HG02798 (cell line): ENCODE measurements around the gene BET1.

ENCODE experiments used
- ATAC-seq: cut with Tn5 transposase; IDR thresholded peaks from one replicate; pipeline ENCODE4 v1.9.1; 2021; ENCODE audit warnings: mild to moderate bottlenecking; ENCODE audit not compliant: unreplicated experiment, poor library complexity

BET1 gene

GRCh38 chr7:94015538-94015937 is 11.4 kb upstream of the BET1 start:
- no peak for ATAC-seq

GRCh38 chr7:94012746-94013145 is 8.6 kb upstream of the BET1 start:
- no peak for ATAC-seq

DNA sequence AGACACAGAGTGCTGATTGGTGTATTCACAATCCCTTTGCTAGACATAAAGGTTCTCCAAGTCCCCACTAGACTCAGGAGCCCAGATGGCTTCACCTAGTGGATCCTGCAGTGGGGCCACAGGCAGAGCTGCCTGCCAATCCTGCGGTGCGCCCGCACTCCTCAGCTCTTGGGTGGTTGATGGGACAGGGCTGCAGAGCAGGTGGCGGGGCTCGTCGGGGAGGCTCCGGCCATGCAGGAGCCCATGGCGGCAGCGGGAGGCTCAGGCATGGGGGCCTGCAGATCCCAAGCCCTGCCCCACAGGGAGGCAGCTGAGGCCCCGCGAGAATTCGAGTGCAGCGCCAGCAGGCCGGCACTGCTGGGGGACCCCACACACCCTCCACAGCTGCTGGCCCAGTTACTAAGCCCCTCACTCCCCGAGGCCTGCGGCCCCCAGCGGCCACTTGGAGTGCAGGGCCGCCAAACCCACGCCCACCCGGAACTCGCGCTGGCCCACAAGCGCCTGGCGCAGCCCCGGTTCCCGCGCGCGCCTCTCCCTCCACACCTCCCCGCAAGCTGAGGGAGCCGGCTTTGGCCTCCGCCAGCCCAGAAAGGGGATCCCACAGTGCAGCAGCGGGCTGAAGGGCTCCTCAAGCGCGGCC is 7.7 kb upstream of the BET1 start:
- no peak for ATAC-seq

GRCh38 chr7:94008537-94008936 is 4.4 kb upstream of the BET1 start:
- no peak for ATAC-seq

DNA sequence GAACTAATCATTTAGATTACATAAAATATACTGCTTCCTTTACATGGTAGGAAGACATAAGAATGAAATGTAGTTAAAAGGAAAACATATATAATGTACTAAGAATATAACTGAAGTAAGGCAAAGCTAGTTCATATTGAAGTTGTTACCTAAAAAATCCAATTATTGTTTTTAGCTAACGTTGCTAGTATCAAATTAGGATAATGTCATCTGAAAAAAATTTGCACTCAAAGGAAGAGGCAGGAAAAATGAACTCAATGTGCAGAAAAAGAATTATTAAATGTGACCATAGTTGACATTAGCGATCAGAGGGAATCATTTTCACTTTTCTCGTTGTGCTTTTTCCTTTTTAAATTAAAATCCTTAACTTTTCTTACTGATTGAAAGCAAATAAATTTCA is 1.6 kb upstream of the BET1 start:
- ATAC-seq = no peak

GRCh38 chr7:94003446-94004023 is 620 bp downstream of the BET1 start:
- peak; percentile 34 for ATAC-seq

- ATAC-seq = no peak
Measured at GRCh38 chr7:94001396-94001795, 2.8 kb downstream of the BET1 start.

DNA sequence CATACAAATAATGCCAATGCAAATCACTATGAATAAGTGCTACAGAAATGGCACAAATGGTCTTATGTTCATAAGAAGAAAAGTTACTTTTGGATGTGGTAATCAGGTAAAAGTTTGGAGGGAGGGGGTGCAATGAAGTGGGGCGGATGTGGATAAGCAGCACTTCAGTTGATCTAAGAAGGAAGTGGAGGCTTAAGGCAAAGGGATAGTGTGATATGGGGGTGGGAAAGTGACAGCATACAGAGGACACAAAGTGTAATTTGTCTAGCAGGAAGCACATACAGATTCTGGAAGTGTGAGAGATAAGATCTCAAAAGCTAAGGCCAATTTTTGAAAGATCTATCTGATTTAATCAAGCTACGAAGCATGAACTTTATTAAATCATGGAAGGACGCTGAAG is 6.3 kb downstream of the BET1 start:
- ATAC-seq = no peak

DNA sequence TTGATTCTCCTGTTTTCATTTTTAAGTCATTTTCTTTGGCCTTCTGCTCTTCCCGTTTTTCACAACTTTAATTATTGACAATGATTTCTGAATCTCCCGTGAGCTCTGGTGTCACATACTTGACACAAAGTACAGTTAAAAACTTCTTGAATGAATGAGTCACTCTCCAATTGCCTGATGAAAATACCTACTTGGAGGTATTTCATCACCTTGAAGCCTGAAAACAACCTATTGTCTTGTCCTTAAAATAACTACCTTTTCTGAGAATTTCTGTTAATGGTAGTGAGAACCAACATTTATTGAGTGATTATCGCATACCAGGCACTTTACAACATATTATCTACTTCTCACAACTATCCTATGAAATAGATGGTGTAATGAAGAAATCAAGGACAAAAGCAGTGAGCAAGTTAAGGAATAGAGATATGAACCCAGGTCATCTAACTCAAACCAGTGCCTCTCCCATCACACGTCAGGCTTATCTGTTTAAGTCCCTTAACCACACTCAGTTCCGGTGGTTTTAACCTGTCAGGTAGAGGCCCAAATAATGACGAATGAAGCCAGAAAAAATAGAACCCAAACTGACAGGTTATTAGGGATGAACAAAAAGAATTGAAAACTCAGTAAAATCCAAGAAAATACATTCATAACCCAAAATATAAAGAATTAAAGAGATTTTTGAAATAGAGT is 11.6 kb downstream of the BET1 start:
- ATAC-seq = no peak

DNA sequence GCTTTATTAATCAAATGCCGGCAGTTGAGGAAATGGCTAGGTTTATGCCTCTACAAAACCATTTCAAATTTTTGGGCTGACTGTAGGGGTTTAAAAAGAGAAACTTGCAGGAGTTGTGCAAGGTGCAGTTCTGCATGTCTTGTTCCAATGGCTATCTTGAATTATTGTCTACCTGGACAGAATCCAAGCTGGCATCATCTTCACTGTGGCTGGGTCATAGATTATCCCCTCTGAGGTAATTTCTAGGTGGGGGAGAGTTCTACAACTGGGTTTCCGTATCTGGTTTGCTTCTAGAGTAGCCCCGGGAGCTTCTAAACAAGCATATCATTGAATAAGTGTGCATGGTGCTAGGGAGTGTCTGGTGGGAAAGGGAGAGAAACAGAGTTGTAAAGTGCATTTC is 16.9 kb downstream of the BET1 start:
- no peak for ATAC-seq

- no peak for ATAC-seq
Measured at GRCh38 chr7:93985101-93985500, 19.1 kb downstream of the BET1 start.

DNA sequence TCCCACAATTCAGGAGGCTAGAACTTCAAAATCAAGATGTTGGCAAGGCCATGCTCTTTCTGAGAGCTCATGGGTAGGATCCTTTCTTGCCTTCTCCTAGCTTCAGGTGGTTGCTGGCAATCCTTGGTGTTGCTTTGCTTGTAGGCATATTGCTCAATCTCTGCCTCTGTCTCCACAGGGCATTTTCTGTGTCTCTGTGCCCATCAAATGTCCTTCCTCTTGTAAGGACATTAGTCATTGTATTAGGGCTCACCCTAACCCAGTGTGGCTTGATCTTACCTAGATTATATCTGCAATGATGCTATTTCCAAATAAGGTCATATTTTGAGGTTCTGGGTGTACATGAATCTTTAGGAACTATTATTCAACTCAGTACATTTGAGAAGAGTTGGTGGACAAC is 20.1 kb downstream of the BET1 start:
- no peak for ATAC-seq

- no peak for ATAC-seq
Measured at GRCh38 chr7:93981480-93981874, 22.7 kb downstream of the BET1 start.

GRCh38 chr7:93980744-93981479 is 23.2 kb downstream of the BET1 start:
- ATAC-seq = no peak

- ATAC-seq = no peak
Measured at GRCh38 chr7:93977211-93977950, 26.8 kb downstream of the BET1 start.

GRCh38 chr7:93973134-93973533 is 31.0 kb downstream of the BET1 start:
- no peak for ATAC-seq

DNA sequence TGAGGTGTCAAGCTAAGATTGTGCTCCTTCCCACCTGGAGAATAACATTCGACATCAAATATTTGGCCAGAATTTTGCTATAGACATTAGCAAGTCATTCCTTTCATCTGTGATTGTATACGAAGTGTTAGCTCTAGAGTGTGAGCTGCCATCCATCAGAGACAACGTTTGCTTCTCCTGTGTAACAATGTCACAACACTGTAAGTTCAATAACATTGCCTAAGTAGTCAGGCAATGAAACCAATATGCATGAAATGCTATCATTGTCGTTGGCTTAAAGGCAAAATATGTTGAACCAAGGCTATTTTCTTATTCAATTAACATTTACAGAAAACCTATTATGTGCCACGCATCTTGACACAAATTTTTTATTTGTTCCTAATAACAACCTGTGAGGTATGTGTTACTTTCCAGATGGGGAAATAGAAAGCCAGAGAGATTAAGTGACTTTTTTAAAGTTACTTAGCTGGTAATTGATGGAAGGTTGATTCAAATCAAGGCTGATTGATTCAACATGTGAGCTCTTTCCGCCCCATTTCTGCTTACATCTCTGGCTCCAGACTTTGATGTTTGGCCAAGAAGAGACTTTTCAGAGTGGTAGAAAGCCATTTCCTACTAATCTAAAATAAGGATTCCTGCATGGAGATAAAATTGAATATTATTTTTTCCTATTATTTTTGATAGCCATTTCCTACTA is 32.0 kb downstream of the BET1 start:
- ATAC-seq = no peak

GRCh38 chr7:93968911-93969620 is 35.1 kb downstream of the BET1 start:
- ATAC-seq = no peak

- ATAC-seq = no peak
Measured at GRCh38 chr7:93964813-93965212, 39.3 kb downstream of the BET1 start.
